ENCODE results near the gene LRP1-AS.

The LRP1-AS gene

GRCh38 chr12:57146961-57147944 lies at the start of gene LRP1-AS:
Gene LRP1-AS (minus strand): TSS chr12:57147619.
- no peak for DNase-seq (ENCODE audit: low spot score)

GRCh38 chr12:57196956-57197355 lies 49.5 kb upstream of the LRP1-AS start:
- DNase-seq (ENCODE audit: low spot score) = no peak

GRCh38 chr12:57196439-57196838 lies 49.0 kb upstream of the LRP1-AS start:
- DNase-seq (ENCODE audit: low spot score) = no peak

GRCh38 chr12:57195611-57196371 lies 48.4 kb upstream of the LRP1-AS start:
- no peak for DNase-seq (ENCODE audit: low spot score)

- DNase-seq (ENCODE audit: low spot score) = no peak
Measured at GRCh38 chr12:57195186-57195585, 47.8 kb upstream of the LRP1-AS start.

- no peak for DNase-seq (ENCODE audit: low spot score)
Measured at GRCh38 chr12:57194253-57194652, 46.8 kb upstream of the LRP1-AS start.

GRCh38 chr12:57193706-57194245 lies 46.4 kb upstream of the LRP1-AS start:
- DNase-seq (ENCODE audit: low spot score) = no peak

GRCh38 chr12:57192920-57193319 lies 45.5 kb upstream of the LRP1-AS start:
- DNase-seq (ENCODE audit: low spot score) = no peak

GRCh38 chr12:57191410-57191809 lies 44.0 kb upstream of the LRP1-AS start:
- DNase-seq (ENCODE audit: low spot score) = no peak

- no peak for DNase-seq (ENCODE audit: low spot score)
Measured at GRCh38 chr12:57190821-57191220, 43.4 kb upstream of the LRP1-AS start.

GRCh38 chr12:57190037-57190436 lies 42.6 kb upstream of the LRP1-AS start:
- DNase-seq (ENCODE audit: low spot score) = no peak

- no peak for DNase-seq (ENCODE audit: low spot score)
Measured at GRCh38 chr12:57188090-57188425, 40.6 kb upstream of the LRP1-AS start.

- DNase-seq (ENCODE audit: low spot score) = no peak
Measured at GRCh38 chr12:57187222-57188089, 40.0 kb upstream of the LRP1-AS start.

- no peak for DNase-seq (ENCODE audit: low spot score)
Measured at GRCh38 chr12:57185906-57186508, 38.6 kb upstream of the LRP1-AS start.

- no peak for DNase-seq (ENCODE audit: low spot score)
Measured at GRCh38 chr12:57185403-57185802, 38.0 kb upstream of the LRP1-AS start.

- DNase-seq (ENCODE audit: low spot score) = no peak
Measured at GRCh38 chr12:57183939-57184725, 36.7 kb upstream of the LRP1-AS start.

GRCh38 chr12:57182918-57183575 lies 35.6 kb upstream of the LRP1-AS start:
- DNase-seq (ENCODE audit: low spot score) = peak; percentile 93

GRCh38 chr12:57181561-57182155 lies 34.2 kb upstream of the LRP1-AS start:
- DNase-seq (ENCODE audit: low spot score) = no peak

GRCh38 chr12:57181072-57181471 lies 33.7 kb upstream of the LRP1-AS start:
- no peak for DNase-seq (ENCODE audit: low spot score)

Measured in AG08396 (cell line).